ENCODE measurements around the gene ATG10.
A peak's percentile ranks its signal among the peaks of the same experiment; 100 is the strongest.
"Not testable (repeated sequence)": the region's sequence is repeated elsewhere in the genome, so short reads cannot be mapped to it uniquely, and the experiment has no call there.

Gene ATG10

GRCh38 chr5:82222597-82223574 is 251.1 kb downstream of the ATG10 start:
- no peak for DNase-seq (ENCODE audit: low read depth)

DNA sequence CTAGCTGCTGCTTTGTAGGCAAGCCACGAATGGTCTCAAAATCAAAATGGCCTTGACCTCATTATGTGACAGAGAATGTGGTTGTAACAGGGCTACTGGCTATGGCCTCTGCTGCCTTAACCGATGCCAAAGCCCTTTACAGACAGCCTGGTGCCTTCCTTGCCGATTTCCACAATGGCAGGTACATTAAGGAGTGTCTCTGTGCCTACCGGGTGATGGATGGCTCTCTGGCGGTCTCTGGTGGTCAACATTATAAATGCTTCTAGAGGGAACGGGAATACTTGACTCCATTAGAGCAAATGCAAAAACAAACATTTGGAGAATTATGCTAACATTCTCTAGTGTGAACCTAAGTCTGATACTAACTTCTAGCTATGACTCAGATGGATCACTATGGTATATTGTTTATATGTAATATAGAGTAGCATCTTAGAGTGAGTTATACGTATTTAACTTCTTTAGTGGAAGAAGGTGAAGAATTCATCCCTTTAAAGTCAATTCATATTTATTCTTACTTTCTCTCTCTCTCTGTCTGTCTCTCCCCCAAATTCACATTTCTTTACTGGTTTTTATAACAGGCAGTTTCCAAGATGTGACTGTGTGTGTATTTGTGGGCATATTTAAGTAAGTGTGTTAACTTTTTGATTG is 253.8 kb downstream of the ATG10 start:
- DNase-seq (ENCODE audit: low read depth) = peak; percentile 39

GRCh38 chr5:82234885-82235284 is 263.1 kb downstream of the ATG10 start:
- DNase-seq (ENCODE audit: low read depth) = no peak

- no peak for DNase-seq (ENCODE audit: low read depth)
These were observed 272.3 kb downstream of the ATG10 start for GRCh38 chr5:82244151-82244550.

GRCh38 chr5:82244854-82245635 is 273.2 kb downstream of the ATG10 start:
- no peak for DNase-seq (ENCODE audit: low read depth)

DNA sequence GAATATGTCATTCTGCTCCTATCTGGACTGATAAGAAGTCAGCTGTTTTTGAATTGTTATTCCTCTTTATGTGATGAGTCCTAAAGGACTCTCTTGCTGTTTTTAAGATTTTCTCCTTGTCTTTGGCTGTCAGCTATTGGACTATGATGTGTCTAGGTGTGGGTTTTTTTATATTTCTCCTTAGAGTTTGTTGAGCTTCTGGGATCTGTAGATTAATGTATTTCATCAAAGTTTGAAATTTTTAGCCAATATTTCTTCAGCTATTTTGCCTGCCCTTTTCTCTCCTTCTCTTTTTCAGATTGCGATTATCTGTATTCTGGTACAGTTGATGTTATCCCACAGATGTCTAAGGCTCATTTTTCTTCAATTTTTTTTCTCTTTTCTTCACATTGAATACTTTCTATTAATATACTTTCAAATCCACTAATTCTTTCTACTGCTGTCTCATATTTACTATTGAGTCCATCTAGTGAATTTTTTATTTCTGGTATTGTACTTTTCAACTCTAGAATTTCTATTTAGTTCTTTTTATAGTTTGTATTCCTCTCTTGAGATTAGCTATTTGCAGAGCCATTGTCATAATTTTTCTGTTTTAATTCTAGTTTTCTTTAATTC is 275.2 kb downstream of the ATG10 start:
- no peak for DNase-seq (ENCODE audit: low read depth)

GRCh38 chr5:82252744-82253143 is 280.9 kb downstream of the ATG10 start:
- DNase-seq (ENCODE audit: low read depth) = no peak

DNA sequence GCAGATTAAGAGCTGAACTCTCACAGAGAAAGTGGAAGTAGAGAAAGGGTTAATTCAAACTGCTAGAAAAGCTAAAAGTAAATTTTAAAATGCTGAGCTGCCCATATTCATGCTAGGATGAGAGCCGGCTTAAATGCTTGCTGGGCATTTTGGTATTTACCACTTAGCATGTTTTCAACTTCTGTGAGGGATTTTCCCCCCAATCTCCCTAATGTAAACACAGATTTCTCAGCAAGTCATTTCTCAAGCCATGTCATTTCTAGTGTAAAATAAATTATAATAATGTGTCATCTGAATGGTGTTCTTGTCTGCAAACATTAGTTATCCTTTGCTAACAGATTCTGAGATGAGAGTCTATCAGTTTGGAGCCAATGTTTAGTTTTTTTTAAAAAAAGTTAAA is 284.0 kb downstream of the ATG10 start:
- no peak for DNase-seq (ENCODE audit: low read depth)

DNA sequence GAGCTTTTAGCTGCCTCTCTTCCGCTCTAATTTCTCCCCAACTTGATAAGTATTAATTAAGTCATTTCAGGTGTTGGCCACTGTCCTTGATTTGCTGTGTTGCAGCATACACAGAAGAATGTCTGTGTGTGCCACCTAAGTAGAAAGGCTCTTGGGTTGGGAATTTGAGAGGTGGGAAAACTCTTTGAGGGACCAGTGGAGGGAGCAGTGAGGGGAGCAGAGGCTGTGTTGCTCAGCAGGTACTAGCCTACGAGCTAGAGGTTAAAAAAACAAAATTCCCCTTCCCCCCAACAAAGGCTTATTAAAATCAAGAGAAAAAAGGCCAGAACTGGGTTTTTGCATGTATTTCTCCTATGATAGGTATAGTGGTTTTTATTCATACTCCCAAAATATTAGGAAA is 285.4 kb downstream of the ATG10 start:
- DNase-seq (ENCODE audit: low read depth) = no peak

DNA sequence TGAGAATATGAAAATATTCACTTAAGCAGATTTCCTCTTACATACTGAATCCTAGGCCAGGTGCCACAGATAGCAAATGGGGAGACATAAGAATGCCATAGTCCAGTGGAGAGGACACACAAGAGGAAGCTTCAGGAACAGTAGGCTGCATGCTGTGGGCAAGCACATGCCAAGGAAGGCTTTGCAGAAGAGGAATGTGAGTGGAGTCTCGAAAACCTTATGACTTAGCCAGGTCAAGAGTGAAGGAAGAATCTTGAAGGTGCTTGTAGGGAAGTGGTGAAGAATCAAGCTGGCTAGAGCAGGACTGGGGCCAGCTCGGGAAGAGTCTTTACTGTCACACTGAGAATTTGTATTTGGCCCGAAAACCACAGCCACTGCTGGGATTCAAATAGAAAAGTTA is 285.9 kb downstream of the ATG10 start:
- DNase-seq (ENCODE audit: low read depth) = no peak

DNA sequence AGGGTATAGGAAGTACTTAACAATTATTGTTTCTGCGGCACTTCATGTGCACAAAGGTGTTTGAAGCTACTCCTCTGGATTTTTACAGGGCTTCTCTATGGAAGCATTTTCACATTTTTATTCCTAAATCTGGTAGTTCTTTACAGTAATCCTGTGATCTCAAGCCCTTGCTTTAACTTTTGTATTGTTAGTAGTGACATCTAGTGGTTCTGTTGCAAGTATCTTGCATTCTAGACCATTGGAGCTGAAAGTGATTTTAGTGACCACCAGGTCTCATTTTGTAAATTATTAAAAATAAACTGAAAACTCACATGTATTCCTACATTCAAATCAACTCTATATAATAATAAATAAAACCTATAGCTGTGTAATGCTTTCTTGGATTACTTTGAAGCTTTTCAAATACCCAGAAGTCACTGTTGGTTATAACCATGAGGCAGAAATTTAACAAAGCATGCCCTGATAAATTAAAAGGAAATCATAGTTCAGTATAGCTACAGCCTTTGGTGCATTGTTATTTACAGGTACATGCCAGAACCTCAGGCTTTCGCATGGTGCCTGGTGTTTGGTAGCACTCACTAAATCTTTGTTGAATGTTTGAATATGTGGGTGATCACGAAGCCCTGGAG is 287.5 kb downstream of the ATG10 start:
- no peak for DNase-seq (ENCODE audit: low read depth)

GRCh38 chr5:82265047-82265446 is 293.2 kb downstream of the ATG10 start:
- no peak for DNase-seq (ENCODE audit: low read depth)

- DNase-seq (ENCODE audit: low read depth) = not testable (repeated sequence)
These were observed 295.6 kb downstream of the ATG10 start for GRCh38 chr5:82267297-82267933.

GRCh38 chr5:82269363-82269762 is 297.5 kb downstream of the ATG10 start:
- DNase-seq (ENCODE audit: low read depth) = not testable (repeated sequence)

- not testable (repeated sequence) for DNase-seq (ENCODE audit: low read depth)
These were observed 300.9 kb downstream of the ATG10 start for GRCh38 chr5:82272571-82273356.

GRCh38 chr5:82273426-82273825 is 301.6 kb downstream of the ATG10 start:
- DNase-seq (ENCODE audit: low read depth) = not testable (repeated sequence)

DNA sequence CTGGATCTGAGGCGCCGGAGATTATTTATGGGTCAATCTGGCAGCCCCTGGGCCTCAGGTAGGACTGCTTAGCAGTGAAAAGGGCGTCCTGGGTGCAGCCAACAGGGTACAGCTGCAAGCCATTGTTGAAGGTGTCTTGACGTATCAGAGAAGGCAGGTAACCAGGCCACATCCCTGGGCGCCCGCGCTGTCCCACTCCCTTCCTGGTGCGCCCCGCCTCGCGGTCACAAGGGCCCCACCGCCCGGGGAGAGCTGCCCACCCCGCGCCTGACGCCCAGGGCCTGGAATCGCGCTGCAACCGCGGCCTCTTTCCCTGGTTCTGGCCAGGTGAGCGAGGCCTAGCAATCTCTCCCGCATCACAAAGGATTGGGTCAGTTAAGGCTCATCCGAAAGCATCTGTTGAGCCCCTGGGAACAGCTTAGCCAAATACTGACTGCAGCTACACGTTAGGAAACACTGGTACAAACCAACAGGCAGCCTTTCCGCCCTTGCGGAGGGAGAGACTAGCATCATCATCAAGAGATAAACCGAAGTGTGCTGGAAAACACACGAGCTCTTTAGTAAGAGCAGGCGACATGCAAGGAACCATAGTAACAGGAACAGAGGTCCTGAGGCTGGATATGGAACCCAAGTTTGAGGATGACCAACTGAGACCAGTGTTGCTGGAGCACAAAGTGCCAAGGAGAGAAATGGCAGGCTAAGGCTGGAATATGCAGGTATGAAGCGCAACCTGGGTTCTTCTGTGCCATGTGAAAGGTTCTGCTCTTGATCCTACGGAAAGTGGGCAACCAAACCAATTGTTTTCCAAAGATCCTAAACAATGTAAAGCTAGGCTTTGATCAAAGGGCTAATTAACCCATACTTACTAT is 302.8 kb downstream of the ATG10 start:
- DNase-seq (ENCODE audit: low read depth) = no peak

- DNase-seq (ENCODE audit: low read depth) = no peak
These were observed 303.4 kb downstream of the ATG10 start for GRCh38 chr5:82275216-82275664.

Measured in activated gamma-delta T cell treated with anti-CD3 and anti-CD28 coated beads, Interleukin-2, amount 50 U/mL, for 16 hours (primary cell).